Keratinocyte (primary cell): Measurements from ENCODE around the gene CD96. TPM values are rescaled to one million over a fixed set of nuclear protein-coding genes. Genes with fewer than 3 reads are reported as not detected.
"Not testable (repeated sequence)": the region's sequence is repeated elsewhere in the genome, so short reads cannot be mapped to it uniquely, and the experiment has no call there.

Source experiments
- DNase-seq: peaks from one replicate; pipeline ENCODE4 v3.0.0-alpha.2; 2011; ENCODE audit warnings: low read depth, missing footprints, low spot score
- FAIRE-seq: peaks from 2 replicates; lab custom pipeline; 2011; peaks lifted over from hg19 to GRCh38; lab: Jason Lieb, UNC
- H2AFZ ChIP-seq: 2 replicates; pipeline ENCODE4 v1.6.0; 2012; ENCODE audit warnings: low read length, control low read depth, inconsistent platforms; ENCODE audit not compliant: control insufficient read depth
- H3K27ac ChIP-seq: 2 replicates; pipeline ENCODE4 v1.5.1; 2011; ENCODE audit warnings: low read length; ENCODE audit not compliant: control insufficient read depth, insufficient read depth
- H3K27me3 ChIP-seq: 3 replicates; pipeline ENCODE4 v1.6.0; 2011; ENCODE audit warnings: low read length; ENCODE audit not compliant: control insufficient read depth, insufficient read depth; ENCODE audit errors: extremely low read depth
- H3K36me3 ChIP-seq, 2 experiments: 2 replicates in 1 of 2; 3 replicates in 1 of 2; pipeline ENCODE4 v1.5.1; 2011; ENCODE audit warnings: low read length in 2 of 2, mild to moderate bottlenecking in 1 of 2; ENCODE audit not compliant: control insufficient read depth in 2 of 2, insufficient read depth in 2 of 2; ENCODE audit errors: extremely low read depth in 1 of 2
- H3K4me1 ChIP-seq: 3 replicates; pipeline ENCODE4 v1.5.1; 2011; ENCODE audit warnings: low read length; ENCODE audit not compliant: control insufficient read depth, insufficient read depth; ENCODE audit errors: extremely low read depth
- H3K4me2 ChIP-seq: 3 replicates; pipeline ENCODE4 v1.6.0; 2011; ENCODE audit warnings: low read depth, low read length; ENCODE audit not compliant: control insufficient read depth, insufficient read depth; ENCODE audit errors: extremely low read depth
- H3K4me3 ChIP-seq, 3 experiments: fragments of 200-600 bp in 1 of 3; sonication (generic) in 1 of 3; 2 replicates in 2 of 3; 3 replicates in 1 of 3; pipeline ENCODE4 v1.5.1; 2011 to 2016; ENCODE audit warnings: low read length in 3 of 3, mild to moderate bottlenecking in 3 of 3, control low read depth in 2 of 3, inconsistent platforms in 1 of 3, low read depth in 1 of 3, mixed read lengths in 1 of 3, mixed run types in 1 of 3, moderate library complexity in 1 of 3; ENCODE audit not compliant: control insufficient read depth in 2 of 3, insufficient read depth in 2 of 3; ENCODE audit errors: extremely low read depth in 1 of 3
- H3K79me2 ChIP-seq: 2 replicates; pipeline ENCODE4 v1.6.0; 2012; ENCODE audit warnings: low read length; ENCODE audit not compliant: control insufficient read depth, insufficient read depth
- H3K9ac ChIP-seq: 3 replicates; pipeline ENCODE4 v1.6.0; 2011; ENCODE audit warnings: low read length; ENCODE audit not compliant: control insufficient read depth, insufficient read depth; ENCODE audit errors: extremely low read depth
- H3K9me1 ChIP-seq: 3 replicates; pipeline ENCODE4 v1.6.0; 2011; ENCODE audit warnings: low read length; ENCODE audit not compliant: control insufficient read depth, insufficient read depth; ENCODE audit errors: extremely low read depth
- H3K9me3 ChIP-seq: 2 replicates; pipeline ENCODE4 v1.5.1; 2012; ENCODE audit warnings: low read depth, low read length; ENCODE audit not compliant: control insufficient read depth
- H4K20me1 ChIP-seq: 3 replicates; pipeline ENCODE4 v1.6.0; 2011; ENCODE audit warnings: low read length; ENCODE audit not compliant: control insufficient read depth, insufficient read depth; ENCODE audit errors: extremely low read depth
- EZH2 ChIP-seq: IDR thresholded peaks from one replicate; pipeline ENCODE4 v1.6.1; 2012; ENCODE audit warnings: inconsistent platforms, mild to moderate bottlenecking, low read length, moderate library complexity
- dilution Hi-C: fragments of 300-500 bp; cut with MboI; formaldehyde crosslinking; loops from one replicate; pipeline ENCODE4 v1.7.0; 2020; ENCODE audit warnings: low sequenced_read_pairs; ENCODE audit not compliant: extremely low pct_ligation_motif_present
- polyA plus RNA-seq, 5 experiments: library from polyadenylated mRNA; depleted of rRNA in 3 of 5; stranded (reverse) in 3 of 5; stranded (forward) in 1 of 5; unstranded in 1 of 5; fragments of >200 nt; gene quantifications; 1 replicate in 1 of 5; 2 replicates in 3 of 5; 3 replicates in 1 of 5; pipeline versions ENCODE4 v1.2.1 to v1.2.3, GENCODE V29; 2011 to 2012; ENCODE audit warnings: missing spikeins in 2 of 5, low read depth in 1 of 5, low replicate concordance in 1 of 5
- TF ChIP-seq, protein P1 (sequence below), 3 experiments: IDR thresholded peaks in 1 of 3; conservative IDR thresholded peaks in 1 of 3; optimal IDR thresholded peaks in 1 of 3; 2 replicates in 2 of 3; 3 replicates in 1 of 3; pipeline versions ENCODE3 to v1.5.1; 2011; ENCODE audit warnings: low read length in 3 of 3, mild to moderate bottlenecking in 3 of 3, moderate library complexity in 2 of 3, control low read depth in 1 of 3, inconsistent platforms in 1 of 3; ENCODE audit not compliant: insufficient read depth in 2 of 3; ENCODE audit errors: extremely low read depth in 1 of 3

Gene CD96
- polyA plus RNA-seq, 1 donor (not counting 4 experiments of a cell fraction or from before 2014, with no cell fraction given), result 0.13 TPM

DNA sequence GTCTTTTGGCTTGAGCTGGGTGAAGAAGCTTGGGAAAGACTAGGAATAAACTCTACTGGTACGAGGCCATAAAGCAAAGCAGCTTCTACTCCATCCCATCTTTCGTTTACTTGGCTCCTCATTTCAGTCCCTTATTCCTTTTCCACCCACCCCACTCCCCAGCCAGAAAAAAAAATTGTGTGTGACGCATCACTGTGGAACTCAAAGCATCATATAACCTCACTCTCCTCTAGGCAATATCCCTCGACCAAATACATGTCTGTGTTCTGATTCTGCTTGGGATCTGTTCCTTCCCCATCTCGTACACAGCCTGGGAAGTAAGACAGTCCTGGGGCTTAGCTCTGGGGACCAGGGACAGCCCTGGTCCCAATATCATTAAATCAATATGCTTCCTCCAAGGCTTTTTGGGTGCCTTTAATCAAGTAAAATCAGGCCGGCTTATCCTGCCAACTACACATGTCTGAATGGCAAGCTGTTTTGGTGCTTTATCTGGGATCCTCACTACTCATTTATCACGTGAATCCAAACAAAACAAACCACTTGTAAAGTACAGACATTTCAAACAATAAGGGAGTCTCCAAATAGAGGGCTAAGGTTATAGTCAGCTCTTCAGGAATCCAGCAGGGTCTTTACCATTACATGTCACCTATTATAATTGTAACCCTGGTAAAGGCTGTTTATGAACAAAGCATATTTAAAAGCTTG is 128.1 kb downstream of the CD96 start:
- FAIRE-seq, result peak; percentile 91
- Histone ChIP-seq H3K79me2 (peaks cover 4% of the 10 kb centered on the region), H3K36me3 (no peaks in the 10 kb centered on the region), H3K9me1 (no peaks in the 10 kb centered on the region), H3K9ac (no peak overlapping the region), H3K4me3 (no peak overlapping the region), H2AFZ (no peak overlapping the region), H3K4me2 (peak overlapping the region; percentile 7), H3K9me3 (no peaks in the 10 kb centered on the region), H3K4me1 (peaks cover 60% of the 10 kb centered on the region), H4K20me1 (no peaks in the 10 kb centered on the region), H3K27ac (peak overlapping the region; percentile 9), H3K27me3 (no peaks in the 10 kb centered on the region)
- dilution Hi-C loops, result no loop called here
- no peak for TF ChIP-seq EZH2
- TF ChIP-seq, protein P1, sequence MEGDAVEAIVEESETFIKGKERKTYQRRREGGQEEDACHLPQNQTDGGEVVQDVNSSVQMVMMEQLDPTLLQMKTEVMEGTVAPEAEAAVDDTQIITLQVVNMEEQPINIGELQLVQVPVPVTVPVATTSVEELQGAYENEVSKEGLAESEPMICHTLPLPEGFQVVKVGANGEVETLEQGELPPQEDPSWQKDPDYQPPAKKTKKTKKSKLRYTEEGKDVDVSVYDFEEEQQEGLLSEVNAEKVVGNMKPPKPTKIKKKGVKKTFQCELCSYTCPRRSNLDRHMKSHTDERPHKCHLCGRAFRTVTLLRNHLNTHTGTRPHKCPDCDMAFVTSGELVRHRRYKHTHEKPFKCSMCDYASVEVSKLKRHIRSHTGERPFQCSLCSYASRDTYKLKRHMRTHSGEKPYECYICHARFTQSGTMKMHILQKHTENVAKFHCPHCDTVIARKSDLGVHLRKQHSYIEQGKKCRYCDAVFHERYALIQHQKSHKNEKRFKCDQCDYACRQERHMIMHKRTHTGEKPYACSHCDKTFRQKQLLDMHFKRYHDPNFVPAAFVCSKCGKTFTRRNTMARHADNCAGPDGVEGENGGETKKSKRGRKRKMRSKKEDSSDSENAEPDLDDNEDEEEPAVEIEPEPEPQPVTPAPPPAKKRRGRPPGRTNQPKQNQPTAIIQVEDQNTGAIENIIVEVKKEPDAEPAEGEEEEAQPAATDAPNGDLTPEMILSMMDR (optimal IDR thresholded peaks at IDR 0.05 in 1 of 3, IDR thresholded peaks at IDR 0.05 in 1 of 3, conservative IDR thresholded peaks at IDR 0.05 in 1 of 3; ENCODE audit: extremely low read depth in 1 of 3, insufficient read depth in 2 of 3, low read length in 3 of 3), result no peak
- no peak for DNase-seq

DNA sequence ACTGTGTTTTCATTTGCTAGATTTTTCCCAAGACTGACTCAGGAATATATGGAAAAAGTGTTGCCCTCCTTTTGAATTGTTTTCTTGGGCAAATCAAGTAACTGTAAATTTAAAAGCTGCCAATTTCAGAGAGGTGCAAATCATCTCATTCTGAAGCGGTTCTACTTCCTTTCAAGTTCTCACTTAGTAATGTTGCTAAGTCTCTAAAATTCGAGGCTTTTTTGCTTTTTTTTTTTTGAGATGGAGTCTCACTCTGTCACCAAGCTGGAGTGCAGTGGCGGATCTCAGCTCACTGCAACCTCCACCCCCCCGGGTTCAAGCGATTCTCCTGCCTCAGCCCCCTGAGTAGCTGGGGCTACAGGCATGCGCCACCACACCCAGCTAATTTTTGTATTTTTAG is 130.5 kb downstream of the CD96 start:
- H3K4me2 ChIP-seq, H3K9ac ChIP-seq, H2AFZ ChIP-seq, H3K36me3 ChIP-seq, H3K9me3 ChIP-seq, H4K20me1 ChIP-seq, FAIRE-seq, H3K27ac ChIP-seq, H3K9me1 ChIP-seq, dilution Hi-C loops, H3K27me3 ChIP-seq, H3K4me3 ChIP-seq, DNase-seq: not testable (repeated sequence)
- Histone ChIP-seq H3K4me1 (peaks cover 61% of the 10 kb centered on the region), H3K79me2 (peaks cover 15% of the 10 kb centered on the region)

DNA sequence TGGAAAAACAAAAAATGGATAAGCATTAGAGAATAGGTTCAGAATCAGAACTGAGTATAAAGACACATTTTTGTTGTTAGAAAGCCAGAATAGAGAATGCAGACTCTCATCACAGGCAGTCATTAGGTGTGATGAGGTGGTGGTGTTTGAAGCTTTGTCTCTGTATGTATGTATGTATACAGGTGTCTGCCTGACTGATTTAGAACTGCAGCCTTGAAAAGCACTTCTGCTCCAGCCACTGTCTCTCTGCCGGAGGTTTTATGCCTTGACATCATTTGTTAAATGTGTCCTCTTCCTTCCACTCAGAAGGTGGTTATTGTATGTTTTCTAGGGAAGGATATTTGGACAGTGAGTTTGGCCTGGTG is 133.8 kb downstream of the CD96 start:
- TF ChIP-seq, protein P1 (optimal IDR thresholded peaks at IDR 0.05 in 1 of 3, IDR thresholded peaks at IDR 0.05 in 1 of 3, conservative IDR thresholded peaks at IDR 0.05 in 1 of 3; ENCODE audit: extremely low read depth in 1 of 3, insufficient read depth in 2 of 3, low read length in 3 of 3), result no peak
- no peak for TF ChIP-seq EZH2
- peak overlapping the region; percentile 70 for H3K27ac ChIP-seq

More for the DNA sequence above, 133.8 kb downstream of the CD96 start:
- H3K27me3 ChIP-seq, result no peaks in the 10 kb centered on the region
- dilution Hi-C loops, result loop anchor here (25.0 kb wide), 1 partner anchor 89 kb away; the partner anchor contains the start of gene ZBED2
- H2AFZ ChIP-seq, result no peak overlapping the region
- no peak for DNase-seq
- no peaks in the 10 kb centered on the region for H3K9me1 ChIP-seq
- peaks cover 35% of the 10 kb centered on the region for H3K4me1 ChIP-seq
- H3K4me3 ChIP-seq, result peak overlapping the region; percentile 57 to 85 (median 81)
- no peaks in the 10 kb centered on the region for H4K20me1 ChIP-seq
- peak overlapping the region; percentile 79 for H3K9ac ChIP-seq
- peak; percentile 49 for FAIRE-seq
- no peaks in the 10 kb centered on the region for H3K36me3 ChIP-seq
- H3K79me2 ChIP-seq, result peaks cover 37% of the 10 kb centered on the region
- H3K9me3 ChIP-seq, result no peaks in the 10 kb centered on the region
- H3K4me2 ChIP-seq, result peak overlapping the region; percentile 88
